Activated CD4-positive, alpha-beta memory T cell treated with anti-CD3 and anti-CD28 coated beads for 36 hours (primary cell): ENCODE results near the gene CDC42SE2. TPM values are rescaled to one million over a fixed set of nuclear protein-coding genes. Genes with fewer than 3 reads are reported as not detected.
"Not testable (repeated sequence)": the region's sequence is repeated elsewhere in the genome, so short reads cannot be mapped to it uniquely, and the experiment has no call there.

Experiments
- CTCF ChIA-PET: fragments of 350-600 bp; sonication (Branson Sonifier 250); formaldehyde crosslinking; loops from one replicate; lab custom pipeline; 2021; ENCODE audit warnings: antibody characterized with exemption, inconsistent platforms; lab: Charles Lee
- POLR2A ChIA-PET: fragments of 350-600 bp; sonication (Branson Sonifier 250); formaldehyde crosslinking; loops from one replicate; lab custom pipeline; 2021; ENCODE audit warnings: antibody characterized with exemption; lab: Charles Lee
- DNase-seq: peaks from one replicate; pipeline ENCODE4 v3.0.0-alpha.2; 2020
- H3K27ac Mint-ChIP-seq: one replicate; pipeline ENCODE4 v1.8.0; 2021; ENCODE audit warnings: mixed read lengths
- H3K27me3 Mint-ChIP-seq: one replicate; pipeline ENCODE4 v1.8.0; 2021; ENCODE audit warnings: mixed read lengths
- H3K36me3 Mint-ChIP-seq: one replicate; pipeline ENCODE4 v1.8.0; 2021; ENCODE audit warnings: mixed read lengths
- H3K4me1 Mint-ChIP-seq: one replicate; pipeline ENCODE4 v1.8.0; 2021; ENCODE audit warnings: low read depth, mixed read lengths
- H3K4me3 Mint-ChIP-seq: one replicate; pipeline ENCODE4 v1.8.0; 2021; ENCODE audit warnings: mild to moderate bottlenecking, mixed read lengths
- H3K9me3 Mint-ChIP-seq: one replicate; pipeline ENCODE4 v1.8.0; 2021; ENCODE audit warnings: mixed read lengths
- intact Hi-C: fragments of 100-400 bp; cut with micrococcal nuclease; formaldehyde crosslinking; loops from one replicate; pipeline ENCODE4 v1.15.1; 2023
- total RNA-seq, 2 experiments: library from RNA; stranded (reverse); gene quantifications; one replicate each; pipeline ENCODE4 v1.2.3, GENCODE V29; 2021

CDC42SE2 gene
- total RNA-seq, 2 experiments from 2014 or later, result 103 to 104 TPM

DNA sequence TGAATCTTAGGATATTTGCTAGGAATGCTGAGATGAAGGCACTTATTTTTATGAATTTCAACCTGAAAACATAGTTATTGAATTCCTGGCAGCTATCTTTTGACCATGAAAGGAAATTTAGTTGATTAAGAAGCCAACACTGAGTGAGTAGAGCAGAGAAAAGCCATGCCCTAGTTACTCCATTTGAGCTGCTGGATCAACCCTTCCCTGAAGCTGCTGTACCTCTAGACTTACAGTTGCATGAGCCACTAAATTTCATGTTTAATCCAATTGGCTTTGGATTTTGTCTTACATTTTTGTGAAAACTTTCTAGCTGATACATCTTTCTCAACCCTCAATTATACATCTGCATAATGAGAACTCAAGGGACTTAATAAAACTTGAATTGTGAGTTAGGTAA lies 54.6 kb downstream of the CDC42SE2 start:
- H3K27ac Mint-ChIP-seq, result no peak overlapping the region
- peaks cover 74% of the 10 kb centered on the region for H3K4me1 Mint-ChIP-seq
- DNase-seq, result no peak
- H3K4me3 Mint-ChIP-seq, result no peak overlapping the region
- intact Hi-C loops, result no loop called here
- H3K27me3 Mint-ChIP-seq, result no peaks in the 10 kb centered on the region
- POLR2A ChIA-PET, result no interaction called here
- H3K9me3 Mint-ChIP-seq, result no peaks in the 10 kb centered on the region
- CTCF ChIA-PET, result no interaction called here
- peaks cover 41% of the 10 kb centered on the region for H3K36me3 Mint-ChIP-seq

DNA sequence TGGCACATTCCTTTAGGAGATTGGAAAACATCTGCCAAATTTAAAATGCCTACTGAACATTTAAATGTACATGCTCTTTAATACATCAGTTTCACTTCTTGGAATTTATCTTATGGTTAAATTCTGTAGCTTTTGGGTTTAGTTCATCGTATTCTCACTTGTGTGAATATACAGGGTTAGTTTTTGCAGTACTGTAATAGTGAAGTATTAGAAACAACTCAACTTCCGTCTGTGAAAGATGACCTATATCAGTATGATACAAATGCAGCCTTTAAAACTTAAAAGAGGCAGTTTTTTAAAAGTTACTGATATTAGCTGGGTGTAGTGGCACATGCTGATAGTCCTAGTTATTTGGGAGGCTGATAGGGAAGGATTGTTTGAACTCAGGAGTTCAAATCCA lies 57.2 kb downstream of the CDC42SE2 start:
- peak overlapping the region; percentile 17 for H3K4me3 Mint-ChIP-seq
- POLR2A ChIA-PET, result interaction anchor here (1.1 to 1.7 kb wide), 4 partner anchors 32 to 68 kb away, joined by 5 to 9 read pairs (median 7); partner anchors contain the start of gene CDC42SE2

GRCh38 chr5:131322926-131323325 lies 59.1 kb downstream of the CDC42SE2 start:
- H3K27ac Mint-ChIP-seq, result peak overlapping the region; percentile 69
- H3K27me3 Mint-ChIP-seq, result no peaks in the 10 kb centered on the region
- peaks cover 27% of the 10 kb centered on the region for H3K36me3 Mint-ChIP-seq
- POLR2A ChIA-PET, result no interaction called here
- H3K4me3 Mint-ChIP-seq, result peak overlapping the region; percentile 1
- H3K9me3 Mint-ChIP-seq, result no peaks in the 10 kb centered on the region
- H3K4me1 Mint-ChIP-seq, result peaks cover 67% of the 10 kb centered on the region
- no peak for DNase-seq
- intact Hi-C loops, result loop anchor here (1.0 to 2.0 kb wide), 7 partner anchors 16 to 66 kb away; no protein-coding TSS in a partner anchor
- CTCF ChIA-PET, result no interaction called here

More for the DNA sequence above, 57.2 kb downstream of the CDC42SE2 start:
- Mint-ChIP-seq H3K4me1 (peaks cover 67% of the 10 kb centered on the region), H3K27ac (peak overlapping the region; percentile 87), H3K9me3 (no peaks in the 10 kb centered on the region), H3K27me3 (no peaks in the 10 kb centered on the region), H3K36me3 (peaks cover 41% of the 10 kb centered on the region)
- no peak for DNase-seq
- intact Hi-C loops, result no loop called here
- CTCF ChIA-PET, result interaction anchor here (0.9 to 1.7 kb wide), 2 partner anchors 33 to 61 kb away, joined by 3 to 4 read pairs; no protein-coding TSS in a partner anchor

DNA sequence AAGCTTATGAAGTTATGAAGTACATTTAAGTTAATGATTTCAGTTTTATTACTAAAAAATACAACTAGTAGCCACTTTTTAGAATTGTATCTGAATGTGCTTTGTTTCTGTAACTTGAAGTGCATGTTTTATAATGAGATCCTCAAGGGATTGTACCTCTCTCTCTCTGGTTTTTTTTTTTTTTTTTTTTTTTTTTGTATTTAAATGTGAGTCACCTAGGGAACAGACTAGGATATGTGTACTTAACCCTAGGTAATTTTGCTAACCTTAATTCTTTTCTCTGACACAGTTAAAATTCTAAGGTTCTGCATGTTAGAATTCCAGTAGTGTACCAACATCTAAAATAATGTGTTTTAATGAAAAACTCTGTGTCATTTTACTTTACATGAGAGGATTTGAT lies 59.5 kb downstream of the CDC42SE2 start:
- H3K4me3 Mint-ChIP-seq, result no peak overlapping the region
- intact Hi-C loops, result loop anchor here (2.0 kb wide), 4 partner anchors 15 to 67 kb away; no protein-coding TSS in a partner anchor
- H3K9me3 Mint-ChIP-seq, result no peaks in the 10 kb centered on the region
- H3K4me1 Mint-ChIP-seq, result peaks cover 72% of the 10 kb centered on the region
- H3K27ac Mint-ChIP-seq, result peak overlapping the region; percentile 61
- no peaks in the 10 kb centered on the region for H3K27me3 Mint-ChIP-seq
- H3K36me3 Mint-ChIP-seq, result peaks cover 25% of the 10 kb centered on the region
- CTCF ChIA-PET, result no interaction called here
- POLR2A ChIA-PET, result interaction anchor here (1.4 kb wide), 1 partner anchor 60 kb away, joined by 4 read pairs; the partner anchor contains the start of gene CDC42SE2
- DNase-seq, result no peak

GRCh38 chr5:131324303-131324702 lies 60.5 kb downstream of the CDC42SE2 start:
- no peaks in the 10 kb centered on the region for H3K9me3 Mint-ChIP-seq
- ChIA-PET POLR2A (interaction anchor here (1.4 kb wide), 1 partner anchor 61 kb away, joined by 4 read pairs; the partner anchor contains the start of gene CDC42SE2), CTCF (interaction anchor here (0.6 to 0.8 kb wide), 2 partner anchors 115 to 1202 kb away, joined by 3 to 5 read pairs; no protein-coding TSS in a partner anchor)
- no peak for DNase-seq
- peak overlapping the region; percentile 36 for H3K27ac Mint-ChIP-seq
- H3K36me3 Mint-ChIP-seq, result peaks cover 26% of the 10 kb centered on the region
- H3K4me1 Mint-ChIP-seq, result peaks cover 77% of the 10 kb centered on the region
- H3K4me3 Mint-ChIP-seq, result no peak overlapping the region
- intact Hi-C loops, result no loop called here
- H3K27me3 Mint-ChIP-seq, result no peaks in the 10 kb centered on the region

DNA sequence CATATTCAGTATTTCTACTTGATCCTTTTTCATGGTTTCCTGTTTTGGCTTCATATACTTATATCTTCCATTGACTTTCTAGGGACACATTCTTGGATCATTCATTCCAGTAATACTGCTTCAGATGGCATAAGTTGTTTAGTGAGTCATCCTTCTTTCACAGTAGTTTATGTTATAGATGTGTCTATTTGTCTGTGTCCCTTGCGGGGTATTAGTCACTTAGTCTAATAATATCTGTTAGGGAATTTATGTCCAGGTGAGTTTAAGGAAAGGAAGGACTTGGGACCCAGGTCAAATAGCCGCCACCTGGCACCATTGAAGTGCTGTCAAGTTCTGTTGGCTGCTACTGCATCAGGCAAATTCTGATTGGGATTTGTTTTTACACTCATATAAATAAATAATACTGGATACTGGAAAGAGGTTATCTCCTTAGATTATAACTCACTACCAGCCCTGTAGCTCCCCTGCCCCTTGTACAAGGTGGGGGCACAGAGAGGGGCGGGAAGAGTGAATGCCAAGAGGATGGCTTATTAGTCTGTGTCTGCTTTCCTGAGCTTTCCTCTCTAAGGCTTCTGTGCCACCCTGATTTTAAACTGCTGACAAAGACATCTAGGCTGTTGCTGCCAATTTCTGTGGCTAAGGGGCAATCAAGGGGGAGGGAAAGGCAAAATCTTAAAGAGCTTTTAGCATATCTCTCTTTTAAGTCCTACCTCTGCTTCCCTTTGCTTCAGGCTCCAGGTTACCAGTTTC lies 64.9 kb downstream of the CDC42SE2 start:
- POLR2A ChIA-PET, result no interaction called here
- no peak overlapping the region for H3K4me3 Mint-ChIP-seq
- intact Hi-C loops, result loop anchor here (1.0 kb wide), 1 partner anchor 29 kb away; no protein-coding TSS in a partner anchor
- no peaks in the 10 kb centered on the region for H3K9me3 Mint-ChIP-seq
- no peaks in the 10 kb centered on the region for H3K27me3 Mint-ChIP-seq
- no peak for DNase-seq
- peak overlapping the region; percentile 78 for H3K27ac Mint-ChIP-seq
- CTCF ChIA-PET, result interaction anchor here (0.5 to 1.1 kb wide), 2 partner anchors 54 to 113 kb away, joined by 3 to 4 read pairs; no protein-coding TSS in a partner anchor
- peaks cover 23% of the 10 kb centered on the region for H3K36me3 Mint-ChIP-seq
- H3K4me1 Mint-ChIP-seq, result peaks cover 62% of the 10 kb centered on the region

GRCh38 chr5:131329286-131329560 lies 65.4 kb downstream of the CDC42SE2 start:
- peak overlapping the region; percentile 78 for H3K27ac Mint-ChIP-seq
- H3K36me3 Mint-ChIP-seq, result peaks cover 25% of the 10 kb centered on the region
- no peaks in the 10 kb centered on the region for H3K9me3 Mint-ChIP-seq
- peaks cover 64% of the 10 kb centered on the region for H3K4me1 Mint-ChIP-seq
- ChIA-PET POLR2A (no interaction called here), CTCF (interaction anchor here (0.5 to 1.1 kb wide), 2 partner anchors 53 to 114 kb away, joined by 3 to 4 read pairs; no protein-coding TSS in a partner anchor)
- no peak overlapping the region for H3K4me3 Mint-ChIP-seq
- no peaks in the 10 kb centered on the region for H3K27me3 Mint-ChIP-seq
- intact Hi-C loops, result no loop called here
- no peak for DNase-seq

GRCh38 chr5:131330031-131330430 lies 66.2 kb downstream of the CDC42SE2 start:
- Mint-ChIP-seq H3K27me3 (no peaks in the 10 kb centered on the region), H3K4me1 (peaks cover 67% of the 10 kb centered on the region), H3K4me3 (no peak overlapping the region), H3K36me3 (peaks cover 30% of the 10 kb centered on the region), H3K27ac (peak overlapping the region; percentile 67), H3K9me3 (peaks cover under 1% of the 10 kb centered on the region)
- CTCF ChIA-PET, result interaction anchor here (0.6 to 1.1 kb wide), 2 partner anchors 52 to 132 kb away, joined by 4 to 9 read pairs; no protein-coding TSS in a partner anchor
- POLR2A ChIA-PET, result no interaction called here
- no peak for DNase-seq
- intact Hi-C loops, result no loop called here

DNA sequence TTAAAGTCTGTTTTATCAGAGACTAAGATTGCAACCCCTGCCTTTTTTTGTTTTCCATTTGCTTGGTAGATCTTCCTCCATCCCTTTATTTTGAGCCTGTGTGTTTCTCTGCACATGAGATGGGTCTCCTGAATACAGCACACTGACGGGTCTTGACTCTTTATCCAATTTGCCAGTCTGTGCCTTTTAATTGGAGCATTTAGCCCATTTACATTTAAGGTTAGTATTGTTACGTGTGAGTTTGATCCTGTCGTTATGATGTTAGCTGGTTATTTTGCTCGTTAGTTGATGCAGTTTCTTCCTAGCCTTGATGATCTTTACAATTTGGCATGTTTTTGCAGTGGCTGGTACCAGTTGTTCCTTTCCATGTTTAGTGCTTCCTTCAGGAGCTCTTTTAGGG lies 71.9 kb downstream of the CDC42SE2 start:
- Mint-ChIP-seq H3K36me3 (peaks cover 45% of the 10 kb centered on the region), H3K4me1 (peaks cover 75% of the 10 kb centered on the region), H3K9me3 (peaks cover 15% of the 10 kb centered on the region), H3K27ac (peak overlapping the region; percentile 74)
- POLR2A ChIA-PET, CTCF ChIA-PET, DNase-seq, H3K4me3 Mint-ChIP-seq, H3K27me3 Mint-ChIP-seq: not testable (repeated sequence)
- intact Hi-C loops, result loop anchor here (2.0 kb wide), 1 partner anchor 43 kb away; no protein-coding TSS in a partner anchor

DNA sequence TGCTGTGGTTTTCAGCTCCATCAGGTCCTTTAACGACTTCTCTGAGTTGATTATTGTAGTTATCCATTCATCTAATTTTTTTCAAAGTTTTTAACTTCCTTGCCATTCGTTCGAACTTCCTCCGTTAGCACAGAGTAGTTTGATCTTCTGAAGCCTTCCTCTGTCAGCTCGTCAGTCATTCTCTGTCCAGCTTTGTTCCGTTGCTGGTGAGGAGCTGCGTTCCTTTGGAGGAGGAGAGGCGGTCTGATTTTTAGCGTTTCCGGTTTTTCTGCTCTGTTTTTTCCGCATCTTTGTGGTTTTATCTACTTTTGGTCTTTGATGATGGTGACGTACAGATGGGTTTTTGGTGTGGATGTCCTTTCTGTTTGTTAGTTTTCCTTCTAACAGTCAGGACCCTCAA lies 72.9 kb downstream of the CDC42SE2 start:
- POLR2A ChIA-PET, H3K27me3 Mint-ChIP-seq, DNase-seq: not testable (repeated sequence)
- Mint-ChIP-seq H3K4me3 (peak overlapping the region; percentile 73), H3K27ac (peak overlapping the region; percentile 85), H3K9me3 (peaks cover 15% of the 10 kb centered on the region), H3K36me3 (peaks cover 46% of the 10 kb centered on the region), H3K4me1 (peaks cover 85% of the 10 kb centered on the region)
- intact Hi-C loops, result loop anchor here (2.0 kb wide), 1 partner anchor 42 kb away; no protein-coding TSS in a partner anchor
- CTCF ChIA-PET, result interaction anchor here (1.1 kb wide), 1 partner anchor 11 kb away, joined by 3 read pairs; no protein-coding TSS in a partner anchor

- peaks cover 85% of the 10 kb centered on the region for H3K4me1 Mint-ChIP-seq
- peaks cover 46% of the 10 kb centered on the region for H3K36me3 Mint-ChIP-seq
- H3K4me3 Mint-ChIP-seq, result peak overlapping the region; percentile 73
- CTCF ChIA-PET, result interaction anchor here (1.1 kb wide), 1 partner anchor 12 kb away, joined by 3 read pairs; no protein-coding TSS in a partner anchor
- H3K27me3 Mint-ChIP-seq, POLR2A ChIA-PET: not testable (repeated sequence)
- H3K9me3 Mint-ChIP-seq, result peaks cover 15% of the 10 kb centered on the region
- DNase-seq, result peak; percentile 51
- peak overlapping the region; percentile 85 for H3K27ac Mint-ChIP-seq
- intact Hi-C loops, result loop anchor here (2.0 kb wide), 2 partner anchors 15 to 41 kb away; no protein-coding TSS in a partner anchor
Observed at GRCh38 chr5:131337240-131338050, 73.6 kb downstream of the CDC42SE2 start.
